Astrocyte of the cerebellum (primary cell): ENCODE data around the gene MYO9B.

Experiments used
- DNase-seq: peaks from one replicate; pipeline ENCODE4 v3.0.0-alpha.2; 2011; ENCODE audit warnings: low read depth
- H3K4me3 ChIP-seq: 2 replicates; pipeline ENCODE4 v1.5.1; 2011; ENCODE audit warnings: mild to moderate bottlenecking, low read depth, low read length, moderate library complexity
- in situ Hi-C: cut with HindIII; loops from 2 replicates; pipeline ENCODE4 v1.10.0; 2017; ENCODE audit warnings: low sequenced_read_pairs
- TF ChIP-seq, protein P1 (sequence below): IDR thresholded peaks from 2 replicates; pipeline ENCODE4 v1.5.1; 2012; ENCODE audit warnings: low read length, low read depth, moderate library complexity, mild to moderate bottlenecking; ENCODE audit errors: missing control alignments

Gene MYO9B

DNA sequence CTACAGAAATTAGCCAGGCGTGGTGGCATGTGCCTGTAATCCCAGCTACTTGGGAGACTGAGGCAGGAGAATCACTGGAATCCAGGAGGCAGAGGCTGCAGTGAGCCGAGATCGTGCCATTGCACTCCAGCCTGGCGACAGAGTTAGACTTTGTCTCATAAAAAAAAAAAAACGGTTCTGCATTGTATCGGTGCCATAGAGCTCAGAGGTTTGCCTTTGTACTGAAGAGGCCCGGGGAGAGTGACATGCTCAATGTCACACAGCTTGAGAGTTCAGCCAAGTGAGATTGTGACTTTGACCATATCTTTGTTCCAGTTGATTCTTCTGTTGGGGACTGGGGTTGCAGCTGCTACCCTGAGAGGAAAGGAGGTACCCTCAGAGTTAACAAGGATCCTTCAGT lies 4.7 kb upstream of the MYO9B start:
- no peak overlapping the region for H3K4me3 ChIP-seq
- DNase-seq = no peak
- TF ChIP-seq, protein P1, sequence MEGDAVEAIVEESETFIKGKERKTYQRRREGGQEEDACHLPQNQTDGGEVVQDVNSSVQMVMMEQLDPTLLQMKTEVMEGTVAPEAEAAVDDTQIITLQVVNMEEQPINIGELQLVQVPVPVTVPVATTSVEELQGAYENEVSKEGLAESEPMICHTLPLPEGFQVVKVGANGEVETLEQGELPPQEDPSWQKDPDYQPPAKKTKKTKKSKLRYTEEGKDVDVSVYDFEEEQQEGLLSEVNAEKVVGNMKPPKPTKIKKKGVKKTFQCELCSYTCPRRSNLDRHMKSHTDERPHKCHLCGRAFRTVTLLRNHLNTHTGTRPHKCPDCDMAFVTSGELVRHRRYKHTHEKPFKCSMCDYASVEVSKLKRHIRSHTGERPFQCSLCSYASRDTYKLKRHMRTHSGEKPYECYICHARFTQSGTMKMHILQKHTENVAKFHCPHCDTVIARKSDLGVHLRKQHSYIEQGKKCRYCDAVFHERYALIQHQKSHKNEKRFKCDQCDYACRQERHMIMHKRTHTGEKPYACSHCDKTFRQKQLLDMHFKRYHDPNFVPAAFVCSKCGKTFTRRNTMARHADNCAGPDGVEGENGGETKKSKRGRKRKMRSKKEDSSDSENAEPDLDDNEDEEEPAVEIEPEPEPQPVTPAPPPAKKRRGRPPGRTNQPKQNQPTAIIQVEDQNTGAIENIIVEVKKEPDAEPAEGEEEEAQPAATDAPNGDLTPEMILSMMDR = no peak
- in situ Hi-C loops = no loop called here

DNA sequence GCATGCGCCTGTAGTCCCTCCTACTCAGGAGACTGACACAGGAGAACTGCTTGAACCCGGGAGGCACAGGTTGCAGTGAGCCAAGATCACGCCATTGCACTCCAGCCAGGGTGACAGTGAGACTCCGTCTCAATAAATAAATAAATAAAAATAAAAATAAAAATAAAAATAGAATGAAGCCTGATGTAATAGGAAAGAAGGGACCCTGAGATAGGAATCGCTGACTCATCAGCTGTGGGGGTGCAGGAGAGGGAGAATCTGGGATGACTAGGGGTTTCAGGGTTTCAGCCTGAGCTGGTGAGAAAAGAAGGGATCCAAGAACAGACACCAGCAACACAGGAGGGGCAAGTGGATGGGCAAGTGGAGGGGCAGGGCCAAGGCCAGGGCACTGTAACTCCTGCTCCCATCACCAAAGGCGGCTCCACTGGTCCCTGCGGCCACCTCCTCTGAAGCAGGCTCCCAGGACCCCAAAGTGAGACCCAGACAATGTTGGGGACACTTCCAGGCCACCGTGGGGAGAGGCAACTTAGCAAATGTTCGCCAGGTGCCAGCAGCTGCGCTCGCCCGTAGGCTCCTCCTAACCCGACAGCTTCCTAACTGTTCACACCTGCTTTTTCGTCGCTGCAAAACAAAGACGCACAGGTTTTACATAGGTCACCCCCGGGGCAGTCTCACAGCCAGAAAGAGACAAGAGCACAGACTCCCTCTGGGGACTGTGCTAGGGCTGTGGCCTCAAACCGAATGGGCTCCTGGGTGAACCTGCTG lies 1.5 kb upstream of the MYO9B start:
- peak overlapping the region; percentile 72 for H3K4me3 ChIP-seq
- TF ChIP-seq, protein P1 = no peak
- in situ Hi-C loops = no loop called here
- DNase-seq = no peak

DNA sequence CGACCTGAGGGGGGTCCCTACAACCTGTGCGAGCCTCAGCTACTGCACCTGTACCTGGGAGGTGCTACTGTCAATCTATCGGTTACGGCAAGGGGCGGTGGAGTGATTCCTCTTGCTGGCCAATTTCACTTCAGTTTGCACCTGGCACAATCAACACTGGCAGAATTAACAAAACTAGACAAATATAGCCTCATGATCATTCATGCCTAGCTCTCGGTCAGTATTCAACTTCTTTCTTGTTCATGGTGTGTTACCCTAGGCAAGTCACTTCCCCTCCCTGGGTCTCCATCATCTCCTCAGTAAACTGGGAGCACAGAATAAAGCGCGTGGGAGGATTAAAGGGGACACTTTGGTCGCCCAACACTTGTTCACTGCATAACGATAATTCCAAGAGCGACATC lies 943 bp upstream of the MYO9B start:
- no peak for DNase-seq
- H3K4me3 ChIP-seq = peak overlapping the region; percentile 72
- in situ Hi-C loops = no loop called here
- TF ChIP-seq, protein P1 = no peak

DNA sequence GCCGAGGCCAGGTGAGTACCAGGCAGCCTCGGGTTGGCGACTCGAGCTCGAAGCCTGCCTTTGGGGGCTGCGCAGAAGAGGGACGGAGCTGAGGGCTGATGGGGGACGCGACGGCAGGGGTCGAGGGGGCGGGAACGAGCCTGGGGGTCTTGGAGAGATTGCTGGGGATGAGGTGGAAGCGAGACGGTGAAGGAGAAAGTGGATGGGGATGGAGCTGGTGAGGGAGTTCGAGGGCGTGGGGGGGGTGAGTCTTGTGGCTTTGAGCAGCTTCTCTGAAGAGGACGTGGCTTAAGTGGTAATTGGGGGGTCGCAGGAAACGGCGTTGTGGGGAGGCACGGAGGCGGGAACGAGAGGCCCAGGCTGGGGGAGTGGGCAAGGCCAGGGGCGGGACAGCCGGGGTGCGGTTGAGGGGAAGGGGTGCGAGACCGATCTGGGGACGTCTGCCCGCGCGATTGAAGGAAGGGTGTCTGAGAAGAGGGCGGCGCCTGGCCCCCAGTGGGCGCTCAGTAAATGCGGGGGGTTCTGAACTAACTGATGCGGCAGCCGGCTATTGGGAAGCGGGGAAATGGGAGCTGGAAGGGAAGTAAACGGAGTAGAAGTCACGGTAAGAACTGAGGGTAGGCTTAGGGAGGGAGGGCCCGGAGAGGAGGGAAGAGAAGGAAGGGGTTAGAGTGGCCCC lies 426 bp downstream of the MYO9B start:
- TF ChIP-seq, protein P1 = no peak
- no peak for DNase-seq
- H3K4me3 ChIP-seq = peak overlapping the region; percentile 84
- in situ Hi-C loops = no loop called here

DNA sequence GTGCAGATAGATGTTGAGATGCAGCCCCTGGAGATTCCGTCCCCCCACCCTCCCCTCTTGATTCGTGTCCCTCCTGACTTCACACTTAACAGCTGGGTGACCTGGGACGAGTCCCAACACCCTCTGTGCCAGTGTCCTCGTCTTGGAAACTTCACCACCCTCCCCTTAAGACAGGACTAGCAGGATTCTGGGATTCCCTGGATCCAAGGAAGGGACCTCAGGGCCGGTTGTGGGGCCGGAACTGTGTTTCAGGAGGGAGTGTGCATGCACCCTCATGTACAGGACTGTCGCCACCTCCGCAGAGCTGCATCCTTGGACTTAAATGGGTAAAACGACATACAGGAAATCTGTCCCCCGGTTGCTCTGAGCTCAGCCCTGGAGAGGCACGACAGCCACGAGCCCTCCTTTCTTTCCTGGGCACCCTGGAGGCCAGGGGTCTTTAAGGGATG lies 990 bp downstream of the MYO9B start:
- no peak for DNase-seq
- TF ChIP-seq, protein P1 = no peak
- in situ Hi-C loops = no loop called here
- H3K4me3 ChIP-seq = peak overlapping the region; percentile 84

DNA sequence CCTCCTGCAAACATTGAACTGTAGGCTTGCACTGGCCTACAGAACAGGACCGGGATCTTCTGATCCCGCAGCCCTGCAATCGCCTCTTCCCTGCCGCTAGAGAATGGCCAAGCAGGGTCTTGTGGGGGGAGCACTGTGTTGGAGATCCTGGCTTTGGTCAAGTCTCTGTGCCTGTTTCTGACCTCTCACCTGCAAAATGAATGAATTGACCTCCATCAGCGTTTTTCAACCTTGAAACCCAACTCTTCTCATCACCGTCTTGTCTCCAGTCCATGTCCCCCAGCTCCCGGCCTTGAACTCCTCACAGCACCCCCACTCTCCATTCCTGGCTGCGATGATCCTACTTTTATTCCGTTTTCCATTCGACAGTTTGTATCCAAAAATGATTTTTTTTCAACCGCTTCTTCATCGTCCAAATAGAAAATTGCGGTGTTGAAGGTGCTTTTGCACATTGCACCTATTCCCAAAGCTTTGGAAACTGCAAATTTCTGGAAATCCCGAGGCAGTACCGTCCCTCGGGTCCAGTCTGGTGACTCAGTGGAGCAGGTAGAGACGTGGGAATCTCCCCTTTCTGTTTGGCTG lies 2.0 kb downstream of the MYO9B start:
- in situ Hi-C loops = no loop called here
- TF ChIP-seq, protein P1 = no peak
- H3K4me3 ChIP-seq = peak overlapping the region; percentile 84
- DNase-seq = no peak
